PC-9 (cell line): Measurements from ENCODE around the gene BIRC2. TPM values are rescaled to one million over a fixed set of nuclear protein-coding genes. Genes with fewer than 3 reads are reported as not detected.

ENCODE experiments used
- BruUV-seq: library from RNA; stranded (reverse); fragments of 400-500 nt; replicated peaks from 2 replicates; lab custom pipeline; 2021; lab: Mats Ljungman, UMichigan
- CTCF ChIA-PET: fragments of 300-600 bp; sonication (Branson Sonifier 250); formaldehyde crosslinking; loops from one replicate; lab custom pipeline; 2022; ENCODE audit warnings: antibody characterized with exemption; lab: Charles Lee
- POLR2A ChIA-PET: fragments of 300-600 bp; sonication (Branson Sonifier 250); formaldehyde crosslinking; loops from one replicate; lab custom pipeline; 2022; ENCODE audit warnings: antibody characterized with exemption; ENCODE audit not compliant: unreplicated experiment; lab: Charles Lee
- DNase-seq, 2 experiments: peaks; one replicate each; pipeline versions ENCODE4 v3.0.0 to v3.0.0-alpha.2; 2015 to 2022; ENCODE audit warnings: mixed read lengths in 1 of 2
- H2AFZ ChIP-seq: fragments of 200-600 bp; sonication (generic); 2 replicates; pipeline ENCODE4 v1.8.1; 2017; ENCODE audit warnings: antibody characterized with exemption
- H3F3A ChIP-seq: fragments of 200-600 bp; sonication (generic); 2 replicates; pipeline ENCODE4 v1.8.1; 2017; ENCODE audit warnings: antibody characterized with exemption, mild to moderate bottlenecking, low read depth; ENCODE audit not compliant: insufficient read depth
- H3K27ac ChIP-seq: fragments of 200-600 bp; sonication (generic); 2 replicates; pipeline ENCODE4 v1.6.1; 2016; ENCODE audit warnings: mixed run types
- H3K27me3 ChIP-seq: fragments of 200-600 bp; sonication (generic); 2 replicates; pipeline ENCODE4 v1.6.1; 2016; ENCODE audit warnings: low read depth, mixed run types; ENCODE audit not compliant: insufficient read depth
- H3K36me3 ChIP-seq: fragments of 200-600 bp; sonication (generic); 2 replicates; pipeline ENCODE4 v1.6.1; 2016; ENCODE audit warnings: low read depth, mixed run types
- H3K4me1 ChIP-seq: fragments of 200-600 bp; sonication (generic); replicated peaks from 2 replicates; pipeline ENCODE4 v1.6.1; 2016; ENCODE audit warnings: mixed run types; ENCODE audit not compliant: insufficient read depth
- H3K4me2 ChIP-seq: fragments of 200-600 bp; sonication (generic); 2 replicates; pipeline ENCODE4 v1.6.1; 2017; ENCODE audit warnings: mixed run types
- H3K4me3 ChIP-seq: fragments of 200-600 bp; sonication (generic); 2 replicates; pipeline ENCODE4 v1.6.1; 2016; ENCODE audit warnings: mixed run types
- H3K79me2 ChIP-seq: fragments of 200-600 bp; sonication (generic); 2 replicates; pipeline ENCODE4 v1.6.1; 2017; ENCODE audit warnings: low read depth, mixed run types
- H3K9me2 ChIP-seq: fragments of 200-600 bp; sonication (generic); 2 replicates; pipeline ENCODE4 v1.8.1; 2017; ENCODE audit warnings: mild to moderate bottlenecking; ENCODE audit not compliant: insufficient read depth
- H3K9me3 ChIP-seq: fragments of 200-600 bp; sonication (generic); 2 replicates; pipeline ENCODE4 v1.8.1; 2016; ENCODE audit warnings: low read depth; ENCODE audit not compliant: insufficient read depth
- H4K20me1 ChIP-seq: fragments of 200-600 bp; sonication (generic); 2 replicates; pipeline ENCODE4 v1.8.1; 2017; ENCODE audit not compliant: insufficient read depth
- EZH2 ChIP-seq: fragments of 200-600 bp; sonication (generic); IDR thresholded peaks from 2 replicates; pipeline ENCODE4 v1.8.0; 2017; ENCODE audit warnings: antibody characterized with exemption, low read depth
- intact Hi-C: fragments of 100-400 bp; cut with micrococcal nuclease; formaldehyde crosslinking; loops from one replicate; pipeline ENCODE4 v1.10.0; 2022; ENCODE audit not compliant: unreplicated experiment
- total RNA-seq: library from RNA; stranded (reverse); gene quantifications from 2 replicates; pipeline ENCODE4 v1.2.3, GENCODE V29; 2021
- TF ChIP-seq, protein P1 (sequence below): fragments of 200-600 bp; sonication (generic); conservative IDR thresholded peaks from 2 replicates; pipeline ENCODE4 v1.6.1; 2017; ENCODE audit warnings: mixed run types, antibody characterized with exemption, mild to moderate bottlenecking, moderate library complexity

The BIRC2 gene
- total RNA-seq, 1 experiment from 2014 or later: 33.7 TPM

GRCh38 chr11:102406099-102406498, 59.1 kb downstream of the BIRC2 start:
- TF ChIP-seq EZH2: no peak
- intact Hi-C loops: no loop called here
- Histone ChIP-seq H3K4me2 (no peak overlapping the region), H2AFZ (no peak overlapping the region), H3K4me3 (no peak overlapping the region), H3K27me3 (no peaks in the 10 kb centered on the region), H3K79me2 (peaks cover 44% of the 10 kb centered on the region), H3K9me3 (no peaks in the 10 kb centered on the region), H4K20me1 (peaks cover 33% of the 10 kb centered on the region), H3K27ac (no peak overlapping the region), H3K9me2 (no peaks in the 10 kb centered on the region), H3K4me1 (peaks cover 13% of the 10 kb centered on the region), H3K36me3 (peaks cover 15% of the 10 kb centered on the region), H3F3A (peaks cover 4% of the 10 kb centered on the region; the same call in 1 of the 2 replicates)
- ChIA-PET CTCF (no interaction called here), POLR2A (no interaction called here)
- no peak for DNase-seq
- BruUV-seq: no TSS peak

DNA sequence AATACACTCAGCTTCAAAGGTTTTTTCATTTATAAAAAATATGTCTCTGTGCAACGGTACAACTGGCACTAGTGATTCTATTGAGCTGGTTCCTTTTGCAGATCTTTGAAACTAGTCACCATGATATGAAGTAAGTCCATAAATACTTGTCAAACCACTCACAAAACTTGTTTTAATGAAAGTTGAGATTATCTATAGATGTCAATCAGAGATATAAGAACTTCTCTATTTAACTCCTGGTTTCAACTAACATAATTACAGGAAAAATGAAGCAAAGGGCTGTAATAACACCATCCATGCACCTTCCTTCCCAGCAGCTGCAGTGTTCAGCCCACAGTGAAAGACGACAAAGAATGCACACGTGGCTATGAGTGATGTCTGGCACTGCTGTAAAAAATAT, 60.9 kb downstream of the BIRC2 start:
- no peaks in the 10 kb centered on the region for H3K36me3 ChIP-seq
- peaks cover 4% of the 10 kb centered on the region for H3F3A ChIP-seq
- no peaks in the 10 kb centered on the region for H3K9me2 ChIP-seq
- ChIA-PET POLR2A (interaction anchor here (0.7 kb wide), 2 partner anchors 70 to 1454 kb away, joined by 5 to 7 read pairs; no protein-coding TSS in a partner anchor), CTCF (no interaction called here)
- TF ChIP-seq EZH2: no peak
- TF ChIP-seq, protein P1, sequence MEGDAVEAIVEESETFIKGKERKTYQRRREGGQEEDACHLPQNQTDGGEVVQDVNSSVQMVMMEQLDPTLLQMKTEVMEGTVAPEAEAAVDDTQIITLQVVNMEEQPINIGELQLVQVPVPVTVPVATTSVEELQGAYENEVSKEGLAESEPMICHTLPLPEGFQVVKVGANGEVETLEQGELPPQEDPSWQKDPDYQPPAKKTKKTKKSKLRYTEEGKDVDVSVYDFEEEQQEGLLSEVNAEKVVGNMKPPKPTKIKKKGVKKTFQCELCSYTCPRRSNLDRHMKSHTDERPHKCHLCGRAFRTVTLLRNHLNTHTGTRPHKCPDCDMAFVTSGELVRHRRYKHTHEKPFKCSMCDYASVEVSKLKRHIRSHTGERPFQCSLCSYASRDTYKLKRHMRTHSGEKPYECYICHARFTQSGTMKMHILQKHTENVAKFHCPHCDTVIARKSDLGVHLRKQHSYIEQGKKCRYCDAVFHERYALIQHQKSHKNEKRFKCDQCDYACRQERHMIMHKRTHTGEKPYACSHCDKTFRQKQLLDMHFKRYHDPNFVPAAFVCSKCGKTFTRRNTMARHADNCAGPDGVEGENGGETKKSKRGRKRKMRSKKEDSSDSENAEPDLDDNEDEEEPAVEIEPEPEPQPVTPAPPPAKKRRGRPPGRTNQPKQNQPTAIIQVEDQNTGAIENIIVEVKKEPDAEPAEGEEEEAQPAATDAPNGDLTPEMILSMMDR: no peak
- H3K4me1 ChIP-seq: peaks cover 13% of the 10 kb centered on the region
- intact Hi-C loops: loop anchor here (1.0 kb wide), 1 partner anchor 38 kb away; no protein-coding TSS in a partner anchor
- H3K4me3 ChIP-seq: no peak overlapping the region
- H3K27me3 ChIP-seq: no peaks in the 10 kb centered on the region
- no peaks in the 10 kb centered on the region for H3K9me3 ChIP-seq
- H4K20me1 ChIP-seq: peaks cover 27% of the 10 kb centered on the region; the same call in 1 of the 2 replicates
- BruUV-seq: no TSS peak
- H3K27ac ChIP-seq: peak overlapping the region; percentile 47
- no peak overlapping the region for H2AFZ ChIP-seq
- peak overlapping the region; percentile 10 for H3K4me2 ChIP-seq
- DNase-seq: peak in 1 of 2 experiments; percentile 74
- peaks cover 60% of the 10 kb centered on the region for H3K79me2 ChIP-seq

- Histone ChIP-seq H3K9me2 (no peaks in the 10 kb centered on the region), H3K4me2 (peak overlapping the region; percentile 10), H3K79me2 (peaks cover 65% of the 10 kb centered on the region), H3K4me1 (peaks cover 13% of the 10 kb centered on the region), H3K4me3 (no peak overlapping the region), H2AFZ (no peak overlapping the region), H3K27me3 (no peaks in the 10 kb centered on the region), H3K27ac (peak overlapping the region; percentile 47), H3K36me3 (no peaks in the 10 kb centered on the region), H3K9me3 (no peaks in the 10 kb centered on the region), H4K20me1 (peaks cover 27% of the 10 kb centered on the region; the same call in 1 of the 2 replicates), H3F3A (peaks cover 4% of the 10 kb centered on the region)
- BruUV-seq: no TSS peak
- ChIA-PET POLR2A (interaction anchor here (0.7 kb wide), 1 partner anchor 69 kb away, joined by 7 read pairs; no protein-coding TSS in a partner anchor), CTCF (no interaction called here)
- TF ChIP-seq, protein P1: no peak
- no peak for TF ChIP-seq EZH2
- intact Hi-C loops: loop anchor here (1.0 kb wide), 1 partner anchor 38 kb away; no protein-coding TSS in a partner anchor
- DNase-seq: no peak
Observed at GRCh38 chr11:102408339-102408738, 61.3 kb downstream of the BIRC2 start.
